Stimulated activated effector memory CD8-positive, alpha-beta T cell treated with anti-CD3 and anti-CD28 coated beads, Interleukin-12 subunit alpha, Interleukin-12 subunit beta, amount 100 ng/mL, for 72 hours (primary cell): ENCODE results near the gene HRH4.

Experiments
- ATAC-seq: fragments of 150-1000 bp; cut with Tn5 transposase; 2 replicates; pipeline ENCODE4 v1.10.0; 2021
- DNase-seq, 2 donors: peaks; one replicate each; pipeline ENCODE4 v3.0.0; 2021 to 2022; ENCODE audit warnings: low spot score in 2 of 2
- H3K27ac Mint-ChIP-seq: one replicate; pipeline ENCODE4 v1.8.0; 2022; ENCODE audit warnings: mild to moderate bottlenecking, mixed read lengths
- H3K36me3 Mint-ChIP-seq: one replicate; pipeline ENCODE4 v1.8.0; 2022; ENCODE audit warnings: mild to moderate bottlenecking, mixed read lengths
- H3K4me1 Mint-ChIP-seq: one replicate; pipeline ENCODE4 v1.8.0; 2022; ENCODE audit warnings: mixed read lengths
- H3K4me3 Mint-ChIP-seq: one replicate; pipeline ENCODE4 v1.8.0; 2022; ENCODE audit warnings: mild to moderate bottlenecking, mixed read lengths
- H3K9me3 Mint-ChIP-seq: one replicate; pipeline ENCODE4 v1.8.0; 2022; ENCODE audit warnings: mixed read lengths

HRH4 gene

GRCh38 chr18:24515721-24516120 lies 55.3 kb downstream of the HRH4 start:
- Mint-ChIP-seq H3K36me3 (no peaks in the 10 kb centered on the region), H3K27ac (no peak overlapping the region), H3K9me3 (no peaks in the 10 kb centered on the region), H3K4me3 (no peak overlapping the region), H3K4me1 (no peaks in the 10 kb centered on the region)
- no peak for ATAC-seq
- DNase-seq = no peak

DNA sequence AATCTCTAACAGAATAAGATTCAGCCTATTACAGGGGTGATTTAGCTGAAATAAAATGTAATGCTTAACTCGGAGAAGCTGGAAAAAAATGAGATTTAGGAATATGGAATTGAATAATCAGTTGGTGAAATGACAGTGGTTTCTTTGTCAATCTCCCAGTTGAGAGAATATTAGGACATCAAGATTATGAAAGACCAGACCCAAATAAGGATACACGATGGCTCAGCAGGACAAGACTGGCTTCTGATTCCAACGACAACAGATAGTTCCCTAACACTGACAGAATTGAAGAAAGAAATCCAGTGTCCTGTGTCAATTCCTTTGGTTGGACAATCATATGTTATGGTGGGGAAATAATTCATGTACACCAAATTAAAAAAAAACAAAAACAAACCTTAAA lies 55.8 kb downstream of the HRH4 start:
- Mint-ChIP-seq H3K4me3 (no peak overlapping the region), H3K36me3 (no peaks in the 10 kb centered on the region), H3K27ac (no peak overlapping the region), H3K9me3 (no peaks in the 10 kb centered on the region), H3K4me1 (no peaks in the 10 kb centered on the region)
- ATAC-seq (no peak), DNase-seq (no peak)

DNA sequence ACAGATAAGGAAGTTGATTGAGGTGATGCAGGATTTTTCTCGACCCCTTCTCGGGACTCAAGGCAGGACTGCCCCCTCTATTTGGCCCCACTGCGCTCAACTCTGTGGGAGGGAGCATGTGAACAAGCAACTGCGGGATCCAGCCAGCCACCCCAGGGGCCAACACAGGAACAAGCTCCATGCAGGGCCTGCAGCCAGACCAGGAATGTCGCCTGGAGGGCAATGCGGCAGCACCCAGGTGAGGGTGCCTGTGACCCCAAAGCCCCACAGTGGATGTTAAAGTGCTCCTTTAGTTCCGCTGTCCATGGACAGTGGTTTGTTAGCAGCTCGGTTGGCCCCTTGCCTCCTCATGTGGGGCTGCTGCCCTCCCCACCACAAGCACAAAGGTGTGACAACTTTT lies 57.1 kb downstream of the HRH4 start:
- Mint-ChIP-seq H3K9me3 (no peaks in the 10 kb centered on the region), H3K4me1 (no peaks in the 10 kb centered on the region), H3K4me3 (no peak overlapping the region), H3K27ac (no peak overlapping the region), H3K36me3 (no peaks in the 10 kb centered on the region)
- DNase-seq = no peak
- no peak for ATAC-seq

DNA sequence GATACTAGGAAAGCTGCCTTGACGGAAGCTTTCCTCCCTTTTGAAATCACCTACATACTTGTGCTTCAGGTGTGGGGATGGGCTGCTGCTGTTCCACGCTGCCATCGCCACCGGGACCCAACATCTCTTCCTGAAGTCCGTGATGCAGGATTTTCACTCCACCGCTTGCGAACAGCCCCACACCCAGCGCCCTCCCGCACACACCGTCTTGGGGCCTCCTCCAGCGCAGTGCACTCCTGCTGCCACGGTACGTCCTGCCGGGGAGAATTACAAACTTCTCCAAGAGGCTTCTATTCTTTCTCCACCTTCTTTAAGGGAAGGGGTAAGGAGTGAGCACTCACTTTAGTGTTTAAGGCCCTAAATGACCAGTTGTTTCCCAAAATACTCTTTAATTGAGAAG lies 58.2 kb downstream of the HRH4 start:
- no peaks in the 10 kb centered on the region for H3K36me3 Mint-ChIP-seq
- no peak overlapping the region for H3K27ac Mint-ChIP-seq
- H3K4me3 Mint-ChIP-seq = no peak overlapping the region
- ATAC-seq (no peak), DNase-seq (no peak)
- no peaks in the 10 kb centered on the region for H3K4me1 Mint-ChIP-seq
- no peaks in the 10 kb centered on the region for H3K9me3 Mint-ChIP-seq
